GM21423 (cell line): ENCODE data around the gene DUSP5.
"Not testable (repeated sequence)": the region's sequence is repeated elsewhere in the genome, so short reads cannot be mapped to it uniquely, and the experiment has no call there.

Source experiments
- ATAC-seq: cut with Tn5 transposase; IDR thresholded peaks from one replicate; pipeline ENCODE4 v1.9.1; 2021; ENCODE audit warnings: mild to moderate bottlenecking, moderate library complexity; ENCODE audit not compliant: unreplicated experiment

DUSP5 gene

GRCh38 chr10:110497438-110498086 is at the start of gene DUSP5:
Gene DUSP5 (plus strand): TSS chr10:110497907. CDS start chr10:110498122, 215 bp downstream.
- peak; percentile 54 for ATAC-seq

- peak; percentile 39 for ATAC-seq
These were observed 48.9 kb upstream of the DUSP5 start for GRCh38 chr10:110448682-110449418.

GRCh38 chr10:110455446-110455845 is 42.3 kb upstream of the DUSP5 start:
- no peak for ATAC-seq

DNA sequence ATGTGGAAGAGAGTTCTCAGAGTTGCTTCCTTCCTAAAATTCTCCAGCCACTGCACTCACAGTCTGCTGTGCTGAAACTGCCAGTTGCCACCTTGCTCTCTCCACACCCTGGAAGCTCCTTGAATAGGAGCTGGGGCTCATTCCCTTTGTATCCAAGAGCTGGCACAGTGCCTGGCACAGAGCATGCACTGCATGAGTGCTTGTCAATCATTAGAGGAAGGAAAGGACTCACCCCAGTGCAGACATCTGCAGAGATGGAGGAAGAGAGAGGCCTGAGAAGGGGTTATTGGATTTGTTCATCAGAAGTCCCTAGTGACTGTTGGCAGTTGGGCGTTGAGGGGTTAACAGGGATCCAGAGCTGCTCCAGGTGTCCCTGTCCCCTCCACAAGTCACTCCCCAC is 41.7 kb upstream of the DUSP5 start:
- no peak for ATAC-seq

DNA sequence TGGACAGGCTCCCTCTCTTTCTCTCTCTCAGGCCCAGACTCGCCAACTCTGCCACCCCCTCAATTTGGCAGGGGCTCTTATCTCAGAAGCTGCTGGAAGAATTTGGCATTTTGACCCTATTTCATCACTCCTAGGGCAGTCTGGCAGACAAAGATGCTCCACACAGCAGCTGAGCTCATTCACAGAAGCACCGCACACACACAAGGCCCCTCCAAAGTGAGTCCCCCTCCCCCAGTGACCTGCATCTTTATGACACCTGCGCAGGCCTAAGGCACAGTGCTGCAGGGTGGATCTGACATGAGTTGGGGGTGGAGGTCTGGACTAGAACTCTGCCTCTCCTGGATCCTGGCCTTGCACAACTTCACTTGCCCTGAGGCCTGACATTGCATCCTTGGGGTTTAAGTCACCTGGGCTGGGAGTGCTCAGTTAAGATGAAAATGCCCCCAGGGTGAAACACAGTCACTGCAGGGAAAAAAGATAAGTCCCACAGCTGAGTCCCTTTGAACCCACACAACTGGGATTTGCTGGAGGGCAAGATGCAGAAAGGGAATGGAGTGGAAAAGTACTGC is 41.1 kb upstream of the DUSP5 start:
- no peak for ATAC-seq

DNA sequence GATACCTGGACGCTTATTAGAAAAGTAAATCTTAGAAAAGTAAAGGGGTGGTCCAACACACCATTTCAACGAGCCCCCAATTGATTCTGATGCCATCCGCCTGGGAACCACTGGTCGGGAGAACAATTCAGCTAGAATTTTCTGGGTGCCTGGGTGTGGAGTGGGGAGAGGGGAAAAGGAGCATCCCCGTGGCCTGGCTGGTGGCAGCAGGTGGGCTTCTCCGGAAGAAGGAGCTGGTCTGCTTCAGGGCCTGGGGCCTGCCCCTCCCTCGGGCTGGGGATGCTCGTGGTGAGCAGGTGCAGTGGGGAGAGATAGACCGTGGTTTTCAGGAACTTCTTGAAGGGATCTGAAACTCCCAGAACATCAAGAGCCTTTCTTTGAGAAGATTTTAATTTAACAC is 39.9 kb upstream of the DUSP5 start:
- ATAC-seq = no peak

DNA sequence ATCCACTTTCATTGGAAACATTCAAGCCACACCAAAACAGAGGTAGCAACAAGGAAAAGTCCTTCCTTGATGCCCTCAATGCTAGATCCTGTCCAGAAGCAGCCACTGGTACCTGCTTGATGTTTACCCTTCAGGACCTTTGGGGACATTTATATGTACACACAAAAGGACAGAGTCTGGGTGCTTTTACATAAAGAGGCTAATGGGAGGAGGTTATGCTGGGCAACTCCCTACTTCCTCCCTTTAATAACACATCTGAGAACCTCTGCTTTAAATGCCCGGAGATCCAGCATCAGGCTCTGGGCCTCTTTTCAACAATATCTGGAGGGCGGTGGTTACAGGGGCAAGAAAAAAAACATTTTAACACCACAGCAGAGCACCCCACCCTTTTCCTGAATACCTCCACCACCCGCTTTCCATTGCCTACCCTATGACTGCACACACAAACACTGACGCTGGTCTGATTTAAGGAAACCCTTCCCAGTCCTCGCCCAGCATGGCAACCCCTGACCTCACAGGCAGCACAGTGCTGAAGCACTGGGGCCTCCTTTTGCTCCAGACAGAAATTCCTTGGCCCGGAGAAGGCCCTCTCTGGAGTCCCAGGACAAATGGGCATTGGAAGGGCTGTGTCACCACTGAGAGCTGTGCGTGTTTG is 39.3 kb upstream of the DUSP5 start:
- no peak for ATAC-seq

GRCh38 chr10:110459600-110459999 is 38.1 kb upstream of the DUSP5 start:
- ATAC-seq = no peak

DNA sequence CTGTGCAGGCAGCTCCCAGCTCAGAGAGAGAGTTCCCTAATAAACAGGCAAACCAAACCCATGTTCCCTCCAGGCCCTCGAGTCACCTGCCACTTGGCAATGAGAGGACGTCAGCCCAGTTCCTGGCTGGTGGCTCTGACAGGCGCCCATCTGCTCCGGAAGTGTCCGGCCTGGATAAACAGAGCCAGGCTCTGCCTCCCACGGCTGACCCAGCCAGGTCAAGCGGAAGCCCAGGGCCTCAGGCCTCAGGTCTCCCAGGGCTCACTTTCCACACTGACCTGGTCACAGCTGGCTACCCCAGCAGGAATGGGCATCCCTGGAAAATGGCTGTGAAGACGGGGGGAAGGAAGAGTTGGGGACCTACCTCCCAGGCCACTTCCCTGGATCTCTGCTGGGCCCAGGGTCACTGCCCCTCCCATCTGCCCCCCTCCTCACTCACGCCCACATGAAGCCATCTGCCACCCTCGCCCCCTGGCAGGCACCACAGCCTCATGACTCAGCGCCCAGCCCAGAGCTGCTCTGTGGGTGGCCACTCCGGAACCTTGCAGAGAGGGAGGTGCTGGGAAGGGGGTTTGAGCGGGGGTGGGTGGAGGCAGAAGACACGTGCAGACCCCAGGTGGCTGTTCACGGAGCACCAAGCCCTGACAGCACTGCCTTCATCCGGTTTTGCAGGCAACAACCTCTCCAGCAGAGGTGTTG is 37.4 kb upstream of the DUSP5 start:
- ATAC-seq = no peak

GRCh38 chr10:110461088-110461487 is 36.6 kb upstream of the DUSP5 start:
- no peak for ATAC-seq

DNA sequence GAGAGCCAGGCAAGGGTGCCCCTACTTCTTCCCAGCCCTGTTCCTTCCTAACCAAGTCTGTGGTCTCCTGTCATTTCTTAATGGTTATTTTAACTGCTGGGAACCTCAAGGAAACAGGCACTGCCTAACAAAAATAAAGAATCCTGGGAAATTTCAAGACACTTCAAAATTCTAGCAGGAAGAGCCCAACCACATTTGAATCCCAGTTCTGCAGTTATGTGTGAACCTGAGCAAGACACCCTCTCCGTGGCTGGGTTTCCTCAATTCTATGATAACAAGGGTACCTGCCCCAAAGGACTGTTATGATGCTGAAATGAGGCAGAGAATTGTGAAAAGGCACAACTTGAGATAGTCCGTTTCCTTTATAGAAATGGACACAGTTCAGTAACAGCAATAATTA is 36.2 kb upstream of the DUSP5 start:
- ATAC-seq = no peak

DNA sequence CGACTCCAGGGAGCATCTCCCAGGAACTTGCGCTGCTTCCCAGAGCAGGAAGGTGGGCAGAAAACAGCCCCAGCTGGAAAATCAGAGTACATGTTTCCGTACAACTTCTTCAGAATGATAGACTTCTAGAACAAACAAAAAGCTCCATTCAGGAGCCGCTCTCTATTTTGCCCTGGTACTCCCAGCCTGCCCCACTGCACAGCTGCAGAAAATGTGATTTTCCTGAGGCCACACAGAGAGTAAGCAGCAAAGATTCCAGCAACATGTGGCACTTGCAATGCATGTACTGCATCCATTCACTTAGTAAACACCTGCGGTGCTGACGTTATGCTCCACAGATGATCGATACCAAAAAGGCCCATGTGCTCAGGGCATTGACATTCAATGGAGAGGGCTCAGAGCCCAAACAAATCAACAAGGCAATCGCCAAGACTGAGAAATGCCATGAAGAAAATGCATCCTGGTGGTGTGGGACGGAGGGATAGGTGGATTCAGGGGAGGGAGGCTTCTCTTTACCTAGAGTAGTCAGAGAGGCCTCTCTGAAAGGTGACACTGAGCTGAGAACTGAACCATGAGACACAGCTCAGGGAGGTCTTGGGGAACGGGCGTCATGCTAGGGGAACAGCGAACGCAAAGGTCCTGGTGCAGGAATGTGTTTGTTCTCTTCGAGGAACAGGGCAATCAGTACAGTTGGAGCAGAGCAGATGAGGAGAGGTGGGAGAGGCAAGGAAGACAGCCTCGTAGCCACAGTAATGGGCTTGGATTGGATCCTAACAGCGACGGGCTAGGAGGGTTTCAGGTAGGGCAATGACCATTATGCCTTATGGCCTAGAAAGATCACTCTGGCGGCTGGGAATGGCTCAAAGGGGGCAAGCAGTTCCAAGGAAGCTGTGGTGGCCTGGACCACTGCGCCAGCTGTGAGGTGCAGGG is 35.3 kb upstream of the DUSP5 start:
- no peak for ATAC-seq

GRCh38 chr10:110468258-110468657 is 29.4 kb upstream of the DUSP5 start:
- not testable (repeated sequence) for ATAC-seq

DNA sequence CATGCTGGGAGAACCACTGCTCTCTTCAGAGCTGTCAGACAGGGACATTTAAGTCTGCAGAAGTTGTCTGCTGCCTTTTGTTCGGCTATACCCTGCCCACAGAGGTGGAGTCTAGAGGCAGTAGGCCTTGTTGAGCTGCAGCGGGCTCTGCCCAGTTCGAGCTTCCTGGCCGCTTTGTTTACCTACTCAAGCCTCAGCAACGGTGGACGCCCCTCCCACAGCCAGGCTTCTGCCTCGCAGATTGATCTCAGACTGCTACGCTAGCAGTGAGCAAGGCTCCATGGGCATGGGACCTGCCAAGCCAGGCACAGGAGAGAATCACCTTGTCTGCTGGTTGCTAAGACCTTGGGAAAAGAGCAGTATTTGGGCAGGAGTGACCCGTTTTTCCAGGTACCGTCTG is 27.2 kb upstream of the DUSP5 start:
- ATAC-seq = not testable (repeated sequence)

DNA sequence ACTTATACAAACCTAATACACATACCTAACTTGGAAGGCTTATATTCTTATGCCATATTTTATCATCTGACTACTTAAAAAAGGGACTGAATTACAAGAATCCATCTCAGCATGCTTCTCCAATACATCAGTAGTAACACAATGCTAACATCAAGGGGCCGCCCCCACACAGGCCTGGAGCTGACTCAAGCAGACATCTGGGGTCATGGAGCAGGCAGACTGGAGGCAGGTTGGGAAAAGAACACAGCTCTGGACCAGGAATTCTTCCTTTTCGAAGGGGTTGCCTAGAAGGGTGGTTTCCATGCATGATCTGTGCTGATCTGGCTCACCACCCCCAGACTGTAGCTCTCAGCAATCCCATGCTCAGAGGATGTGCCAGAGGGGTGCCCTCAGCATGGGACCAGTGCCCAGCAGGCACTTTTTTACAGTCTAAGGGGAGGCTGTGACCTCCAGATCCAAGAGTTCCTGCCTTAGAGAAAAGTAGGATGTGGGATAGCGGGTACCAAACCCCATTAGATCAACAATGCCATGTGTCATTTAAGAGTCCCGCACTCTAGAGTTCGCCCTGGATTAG is 26.1 kb upstream of the DUSP5 start:
- ATAC-seq = no peak

DNA sequence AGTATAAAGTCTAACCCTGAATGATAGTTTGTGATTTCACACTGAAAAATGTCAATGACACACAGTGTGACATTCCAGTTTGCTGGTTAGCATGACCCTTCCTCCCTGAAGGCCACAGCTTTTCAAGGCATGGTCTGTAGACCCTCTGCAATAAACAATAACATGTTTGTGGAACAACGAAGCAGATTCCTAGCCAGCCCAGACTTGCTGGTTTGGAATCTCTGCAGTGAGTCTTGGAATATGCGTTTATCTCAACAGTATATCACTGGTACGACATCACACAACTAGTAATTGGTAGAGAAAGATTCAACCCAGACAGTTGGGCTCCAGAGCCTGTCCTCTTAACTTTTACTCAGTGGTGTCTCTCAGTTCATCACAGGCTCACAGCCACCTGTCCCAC is 23.7 kb upstream of the DUSP5 start:
- no peak for ATAC-seq

GRCh38 chr10:110474826-110475225 is 22.9 kb upstream of the DUSP5 start:
- no peak for ATAC-seq

GRCh38 chr10:110475722-110476515 is 21.8 kb upstream of the DUSP5 start:
- no peak for ATAC-seq

GRCh38 chr10:110479710-110480109 is 18.0 kb upstream of the DUSP5 start:
- no peak for ATAC-seq
